HepG2 (cell line): Measurements from ENCODE around the gene GTF2H4. TPM values are rescaled to one million over a fixed set of nuclear protein-coding genes. Genes with fewer than 3 reads are reported as not detected.
A peak's percentile ranks its signal among the peaks of the same experiment; 100 is the strongest.

Source experiments
- BRCA1 ChIP-seq: sonication (generic); formaldehyde crosslinking; IDR thresholded peaks from 2 replicates; pipeline ENCODE4 v1.4.0; 2020; ENCODE audit warnings: missing genetic modification reagents
- GABPB1 ChIP-seq: IDR thresholded peaks from 2 replicates; pipeline ENCODE4 v1.6.1; 2016; ENCODE audit warnings: mild to moderate bottlenecking, missing genetic modification reagents, moderate library complexity, missing compliant biosample characterization
- MXD1 ChIP-seq: sonication (generic); formaldehyde crosslinking; IDR thresholded peaks from 2 replicates; pipeline ENCODE4 v1.4.0; 2020; ENCODE audit warnings: mild to moderate bottlenecking, missing genetic modification reagents
- PHB2 ChIP-seq: fragments of 450-650 bp; IDR thresholded peaks from 2 replicates; pipeline ENCODE4 v1.6.1; 2018; ENCODE audit not compliant: partially characterized antibody
- RFX3 ChIP-seq: IDR thresholded peaks from 2 replicates; pipeline ENCODE4 v1.6.1; 2016; ENCODE audit warnings: missing biosample characterization, missing genetic modification reagents
- SP2 ChIP-seq: sonication (generic); formaldehyde crosslinking; IDR thresholded peaks from 2 replicates; pipeline ENCODE4 v1.5.1; 2020; ENCODE audit warnings: mild to moderate bottlenecking, missing genetic modification reagents
- SRSF1 ChIP-seq: fragments of 200-400 bp; formaldehyde crosslinking; optimal IDR thresholded peaks from 2 replicates; pipeline ENCODE3; 2017; ENCODE audit warnings: mild to moderate bottlenecking, low read depth, low read length, moderate library complexity
- TARDBP ChIP-seq: sonication (generic); formaldehyde crosslinking; IDR thresholded peaks from 2 replicates; pipeline ENCODE4 v1.8.0; 2022; ENCODE audit warnings: mild to moderate bottlenecking, missing genetic modification reagents
- TFE3 ChIP-seq: IDR thresholded peaks from 2 replicates; pipeline ENCODE4 v1.6.1; 2016
- TRIM24 ChIP-seq: sonication (generic); formaldehyde crosslinking; IDR thresholded peaks from 2 replicates; pipeline ENCODE4 v1.8.0; 2022; ENCODE audit warnings: mild to moderate bottlenecking, missing genetic modification reagents
- ZBTB4 ChIP-seq: sonication (generic); formaldehyde crosslinking; IDR thresholded peaks from 2 replicates; pipeline ENCODE4 v1.4.0; 2020; ENCODE audit warnings: missing genetic modification reagents, mild to moderate bottlenecking, borderline replicate concordance
- ZFY ChIP-seq: sonication (generic); formaldehyde crosslinking; IDR thresholded peaks from 2 replicates; pipeline ENCODE4 v1.4.0; 2020; ENCODE audit warnings: missing genetic modification reagents
- ZNF383 ChIP-seq: sonication (generic); formaldehyde crosslinking; IDR thresholded peaks from 2 replicates; pipeline ENCODE4 v1.4.0; 2020; ENCODE audit warnings: missing genetic modification reagents, mild to moderate bottlenecking, borderline replicate concordance
- ZNF44 ChIP-seq: sonication (generic); formaldehyde crosslinking; IDR thresholded peaks from 2 replicates; pipeline ENCODE4 v1.5.1; 2020; ENCODE audit warnings: mild to moderate bottlenecking, missing genetic modification reagents
- ZNF556 ChIP-seq: sonication (generic); formaldehyde crosslinking; IDR thresholded peaks from 2 replicates; pipeline ENCODE4 v1.4.0; 2020; ENCODE audit warnings: mild to moderate bottlenecking, missing genetic modification reagents, borderline replicate concordance
- ZNF687 ChIP-seq: sonication (generic); formaldehyde crosslinking; IDR thresholded peaks from 2 replicates; pipeline ENCODE4 v1.5.1; 2020; ENCODE audit warnings: mild to moderate bottlenecking, missing genetic modification reagents, moderate library complexity
- polyA plus RNA-seq, 8 experiments: library from polyadenylated mRNA; depleted of rRNA in 3 of 8; stranded (reverse) in 7 of 8; unstranded in 1 of 8; fragments of >200 nt; fragmentation: Illumina TruSeq in 4 of 8; extraction: Trizol in 4 of 8; gene quantifications; 2 replicates each; pipeline versions ENCODE4 v1.2.1 to v1.2.3, GENCODE V29; 2011 to 2016; ENCODE audit warnings: low read depth in 4 of 8, missing spikeins in 1 of 8, mixed read lengths in 1 of 8; ENCODE audit not compliant: insufficient read depth in 1 of 8
- total RNA-seq, 5 experiments: library from RNA; depleted of rRNA; stranded (reverse); fragments of >200 nt; fragmentation: Illumina TruSeq; extraction: Trizol; gene quantifications; 2 replicates each; pipeline ENCODE4 v1.2.3, GENCODE V29; 2016; ENCODE audit warnings: low read depth in 1 of 5

The GTF2H4 gene
- total and polyA plus RNA-seq, 2 of the 13 experiments (the other 11 are each of a cell fraction or from before 2014, with no cell fraction given) = 15.9 to 49.3 TPM

- TF ChIP-seq TFE3 (CRISPR knock-in tag) = peak; percentile 82
- TF ChIP-seq SP2 (CRISPR knock-in tag) = no peak
- TF ChIP-seq ZFY = peak; percentile 99
- TF ChIP-seq ZNF687 (CRISPR knock-in tag) = peak; percentile 99
- TF ChIP-seq ZBTB4 (CRISPR knock-in tag) = no peak
- peak; percentile 76; the same call in 1 of the 2 replicates for TF ChIP-seq BRCA1 (CRISPR knock-in tag)
- peak; percentile 30; the same call in 1 of the 2 replicates for TF ChIP-seq ZNF44
- peak; percentile 96 for TF ChIP-seq MXD1 (CRISPR knock-in tag)
- TF ChIP-seq TARDBP (CRISPR knock-in tag) = peak; percentile 69; the same call in 1 of the 2 replicates
- no peak for TF ChIP-seq PHB2
- TF ChIP-seq RFX3 = no peak
- TF ChIP-seq SRSF1 = no peak
- peak; percentile 69; the same call in 1 of the 2 replicates for TF ChIP-seq ZNF556 (CRISPR knock-in tag)
- no peak for TF ChIP-seq TRIM24
- TF ChIP-seq ZNF383 (CRISPR knock-in tag) = no peak
- TF ChIP-seq GABPB1 (CRISPR knock-in tag) = peak; percentile 89
Observed at GRCh38 chr6:30914076-30914853, 6.3 kb downstream of the GTF2H4 start, which contains the start of gene VARS2 (continued).
